ENCODE measurements around the gene CDC42BPB.
A peak's percentile ranks its signal among the peaks of the same experiment; 100 is the strongest.

Gene CDC42BPB

GRCh38 chr14:103013028-103013427 lies 44.3 kb downstream of the CDC42BPB start:
- no peak for DNase-seq

- no peak for DNase-seq
Measured at GRCh38 chr14:103009559-103009958, 47.8 kb downstream of the CDC42BPB start.

GRCh38 chr14:103008768-103009357 lies 48.5 kb downstream of the CDC42BPB start:
- peak; percentile 42 for DNase-seq

- DNase-seq: no peak
Measured at GRCh38 chr14:103008126-103008525, 49.2 kb downstream of the CDC42BPB start.

- no peak for DNase-seq
Measured at GRCh38 chr14:103007555-103007954, 49.8 kb downstream of the CDC42BPB start.

- no peak for DNase-seq
Measured at GRCh38 chr14:103006991-103007520, 50.3 kb downstream of the CDC42BPB start.

- DNase-seq: no peak
Measured at GRCh38 chr14:103006106-103006505, 51.2 kb downstream of the CDC42BPB start.

- no peak for DNase-seq
Measured at GRCh38 chr14:103003850-103004249, 53.5 kb downstream of the CDC42BPB start.

GRCh38 chr14:103003351-103003615 lies 54.1 kb downstream of the CDC42BPB start:
- DNase-seq: no peak

- DNase-seq: no peak
Measured at GRCh38 chr14:103002578-103003350, 54.6 kb downstream of the CDC42BPB start.

- no peak for DNase-seq
Measured at GRCh38 chr14:103001651-103002396, 55.5 kb downstream of the CDC42BPB start.

- DNase-seq: no peak
Measured at GRCh38 chr14:103001226-103001625, 56.1 kb downstream of the CDC42BPB start.

GRCh38 chr14:103000291-103000921 lies 56.9 kb downstream of the CDC42BPB start:
- no peak for DNase-seq

GRCh38 chr14:102999227-102999895 lies 58.0 kb downstream of the CDC42BPB start:
- no peak for DNase-seq

- no peak for DNase-seq
Measured at GRCh38 chr14:102998393-102998792, 59.0 kb downstream of the CDC42BPB start.

GRCh38 chr14:102996941-102997340 lies 60.4 kb downstream of the CDC42BPB start:
- no peak for DNase-seq

- no peak for DNase-seq
Measured at GRCh38 chr14:102994689-102995088, 62.7 kb downstream of the CDC42BPB start.

GRCh38 chr14:102993523-102993922 lies 63.8 kb downstream of the CDC42BPB start:
- no peak for DNase-seq

- DNase-seq: no peak
Measured at GRCh38 chr14:102991376-102991775, 66.0 kb downstream of the CDC42BPB start.

- no peak for DNase-seq
Measured at GRCh38 chr14:102988054-102988453, 69.3 kb downstream of the CDC42BPB start.

GRCh38 chr14:102986810-102987579 lies 70.4 kb downstream of the CDC42BPB start:
- peak; percentile 9 for DNase-seq

- DNase-seq: no peak
Measured at GRCh38 chr14:102985665-102986064, 71.7 kb downstream of the CDC42BPB start.
